ENCODE data around the gene MROH2A.
A peak's percentile ranks its signal among the peaks of the same experiment; 100 is the strongest.
"Not testable (repeated sequence)": the region's sequence is repeated elsewhere in the genome, so short reads cannot be mapped to it uniquely, and the experiment has no call there.

Gene MROH2A

GRCh38 chr2:233853883-233854240 lies 75.7 kb downstream of the MROH2A start:
- no peak for DNase-seq (ENCODE audit: low read depth, low spot score)

- DNase-seq (ENCODE audit: low read depth, low spot score): peak; percentile 72
Observed at GRCh38 chr2:233854241-233854981, 76.3 kb downstream of the MROH2A start, which contains the start of gene HJURP. Gene HJURP, minus strand, starts transcription at chr2:233854535. Its CDS starts 35 bp downstream, at chr2:233854500.

GRCh38 chr2:233855345-233855744 lies 77.2 kb downstream of the MROH2A start:
- DNase-seq (ENCODE audit: low read depth, low spot score): no peak

- DNase-seq (ENCODE audit: low read depth, low spot score): no peak
Observed at GRCh38 chr2:233856184-233856583, 78.1 kb downstream of the MROH2A start.

- DNase-seq (ENCODE audit: low read depth, low spot score): no peak
Observed at GRCh38 chr2:233857511-233858141, 79.5 kb downstream of the MROH2A start.

GRCh38 chr2:233858331-233858730 lies 80.2 kb downstream of the MROH2A start:
- DNase-seq (ENCODE audit: low read depth, low spot score): no peak

- no peak for DNase-seq (ENCODE audit: low read depth, low spot score)
Observed at GRCh38 chr2:233862261-233862768, 84.2 kb downstream of the MROH2A start.

- DNase-seq (ENCODE audit: low read depth, low spot score): no peak
Observed at GRCh38 chr2:233865838-233866237, 87.7 kb downstream of the MROH2A start.

- no peak for DNase-seq (ENCODE audit: low read depth, low spot score)
Observed at GRCh38 chr2:233866479-233866878, 88.3 kb downstream of the MROH2A start.

- no peak for DNase-seq (ENCODE audit: low read depth, low spot score)
Observed at GRCh38 chr2:233867993-233868532, 89.9 kb downstream of the MROH2A start, which contains the start of gene MSL3B. Gene MSL3B, minus strand, starts transcription at chr2:233868386.

GRCh38 chr2:233871432-233871831 lies 93.3 kb downstream of the MROH2A start:
- DNase-seq (ENCODE audit: low read depth, low spot score): no peak

- not testable (repeated sequence) for DNase-seq (ENCODE audit: low read depth, low spot score)
Observed at GRCh38 chr2:233872125-233872524, 94.0 kb downstream of the MROH2A start.

GRCh38 chr2:233882353-233882752 lies 104.2 kb downstream of the MROH2A start:
- no peak for DNase-seq (ENCODE audit: low read depth, low spot score)
